Tibial nerve (tissue), 4 donors: Measurements from ENCODE around the gene PRKG1. TPM values are rescaled to one million over a fixed set of nuclear protein-coding genes. Genes with fewer than 3 reads are reported as not detected.

Source experiments
- DNase-seq, 2 donors: peaks; one replicate each; pipeline ENCODE4 v3.0.0-alpha.2; 2019; ENCODE audit warnings: low spot score in 2 of 2
- H3K27ac ChIP-seq, 4 donors: fragments of 200-600 bp; sonication (generic) in 3 of 4; one replicate each; pipeline ENCODE4 v1.5.1; 2017 to 2019; ENCODE audit warnings: mild to moderate bottlenecking in 1 of 4
- H3K27me3 ChIP-seq, 2 donors: fragments of 200-600 bp; sonication (generic) in 1 of 2; one replicate each; pipeline versions ENCODE4 v1.5.1 to v1.6.0; 2017 to 2019
- H3K36me3 ChIP-seq, 3 donors: fragments of 200-600 bp; sonication (generic); one replicate each; pipeline ENCODE4 v1.5.1; 2018 to 2019
- H3K4me1 ChIP-seq, 4 donors: fragments of 200-600 bp; sonication (generic) in 3 of 4; one replicate each; pipeline ENCODE4 v1.5.1; 2017 to 2019
- H3K4me3 ChIP-seq, 4 donors: fragments of 200-600 bp; sonication (generic) in 3 of 4; one replicate each; pipeline ENCODE4 v1.5.1; 2017 to 2019; ENCODE audit warnings: mild to moderate bottlenecking in 1 of 4, moderate library complexity in 1 of 4
- H3K9me3 ChIP-seq, 4 donors: fragments of 200-600 bp; sonication (generic) in 3 of 4; one replicate each; pipeline ENCODE4 v1.5.1; 2017 to 2019
- EP300 ChIP-seq, 2 donors: sonication (generic); formaldehyde crosslinking; IDR thresholded peaks; one replicate each; pipeline ENCODE4 v1.6.1; 2017; ENCODE audit warnings: antibody characterized with exemption in 2 of 2, mild to moderate bottlenecking in 1 of 2
- POLR2A ChIP-seq, 2 donors: fragments of 450-650 bp; IDR thresholded peaks; one replicate each; pipeline ENCODE4 v1.6.1; 2017; ENCODE audit warnings: antibody characterized with exemption in 2 of 2, mild to moderate bottlenecking in 2 of 2, moderate library complexity in 2 of 2
- WGBS, 2 donors: methylation state at CpG; one replicate each; pipeline ENCODE4 v1.1.5; 2018; 5-methylcytosine and 5-hydroxymethylcytosine counted together
- total RNA-seq, 4 donors: library from RNA; depleted of rRNA; stranded (reverse); fragments of >200 nt; gene quantifications; one replicate each; pipeline ENCODE4 v1.1.0, GENCODE V29; 2016
- TF ChIP-seq, protein P1 (sequence below), 5 experiments: fragments of 200-600 bp in 3 of 5; fragments of 450-650 bp in 2 of 5; sonication (generic) in 3 of 5; IDR thresholded peaks; one replicate each; pipeline ENCODE4 v1.5.1; 2016 to 2019; ENCODE audit warnings: antibody characterized with exemption in 5 of 5, mild to moderate bottlenecking in 3 of 5, moderate library complexity in 2 of 5

Gene PRKG1
- total RNA-seq, 4 donors from 2014 or later, result 8.7 to 35.0 (median 14.8) TPM

DNA sequence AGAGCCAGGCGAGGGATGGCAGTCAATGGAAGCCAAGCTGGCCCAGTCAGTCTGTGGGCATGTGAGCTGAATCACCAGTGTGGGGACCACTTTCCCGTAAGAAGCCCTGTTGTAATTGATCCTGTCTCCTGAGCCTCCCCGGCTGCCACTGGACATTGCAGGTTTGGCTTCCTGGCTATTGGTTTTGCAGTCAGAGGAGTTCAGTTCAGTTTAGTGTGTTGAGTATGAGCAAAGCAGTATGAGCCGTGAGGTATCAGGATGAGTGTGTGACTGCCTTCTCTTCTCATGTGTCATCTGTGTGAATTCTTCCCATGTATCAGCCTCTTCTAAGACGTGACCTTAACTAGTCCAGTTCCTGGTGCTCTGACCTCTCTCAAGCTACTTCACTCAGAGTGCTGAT, 227.4 kb downstream of the PRKG1 start:
- Histone ChIP-seq H3K27ac (peak overlapping the region in 3 of 4 donors; percentile 35 to 68 (median 61)), H3K27me3 (no peaks in the 10 kb centered on the region), H3K9me3 (no peaks in the 10 kb centered on the region), H3K4me3 (no peak overlapping the region), H3K4me1 (peaks cover 0 to 23% (median 4%) of the 10 kb centered on the region in 4 donors), H3K36me3 (no peaks in the 10 kb centered on the region)
- WGBS, 2 donors, result 46 to 50% methylated on average over 5 of the region's 5 CpGs
- no peak for TF ChIP-seq EP300 (IDR thresholded peaks at IDR 0.05)
- no peak for TF ChIP-seq POLR2A (IDR thresholded peaks at IDR 0.05)
- TF ChIP-seq, protein P1, sequence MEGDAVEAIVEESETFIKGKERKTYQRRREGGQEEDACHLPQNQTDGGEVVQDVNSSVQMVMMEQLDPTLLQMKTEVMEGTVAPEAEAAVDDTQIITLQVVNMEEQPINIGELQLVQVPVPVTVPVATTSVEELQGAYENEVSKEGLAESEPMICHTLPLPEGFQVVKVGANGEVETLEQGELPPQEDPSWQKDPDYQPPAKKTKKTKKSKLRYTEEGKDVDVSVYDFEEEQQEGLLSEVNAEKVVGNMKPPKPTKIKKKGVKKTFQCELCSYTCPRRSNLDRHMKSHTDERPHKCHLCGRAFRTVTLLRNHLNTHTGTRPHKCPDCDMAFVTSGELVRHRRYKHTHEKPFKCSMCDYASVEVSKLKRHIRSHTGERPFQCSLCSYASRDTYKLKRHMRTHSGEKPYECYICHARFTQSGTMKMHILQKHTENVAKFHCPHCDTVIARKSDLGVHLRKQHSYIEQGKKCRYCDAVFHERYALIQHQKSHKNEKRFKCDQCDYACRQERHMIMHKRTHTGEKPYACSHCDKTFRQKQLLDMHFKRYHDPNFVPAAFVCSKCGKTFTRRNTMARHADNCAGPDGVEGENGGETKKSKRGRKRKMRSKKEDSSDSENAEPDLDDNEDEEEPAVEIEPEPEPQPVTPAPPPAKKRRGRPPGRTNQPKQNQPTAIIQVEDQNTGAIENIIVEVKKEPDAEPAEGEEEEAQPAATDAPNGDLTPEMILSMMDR (IDR thresholded peaks at IDR 0.05), result no peak
- DNase-seq, result no peak

DNA sequence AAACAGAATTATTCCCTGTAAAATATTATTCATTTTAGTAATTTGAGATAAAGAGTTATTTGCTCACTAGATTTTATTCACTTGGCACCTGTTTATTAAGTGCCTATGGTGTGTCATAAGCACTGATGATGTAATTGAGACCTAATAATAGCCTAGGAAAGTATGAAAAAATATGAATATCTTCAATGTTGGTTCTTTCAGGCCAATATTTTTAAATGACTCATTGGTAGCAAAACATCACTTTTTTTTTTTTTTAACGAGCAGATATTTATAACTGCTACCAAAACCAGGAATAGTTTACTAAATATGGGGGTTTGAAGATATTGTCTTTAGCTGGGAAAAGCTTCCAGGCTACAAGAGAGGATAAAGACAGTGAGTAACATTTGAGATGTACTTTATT, 228.0 kb downstream of the PRKG1 start:
- Histone ChIP-seq H3K36me3 (no peaks in the 10 kb centered on the region), H3K27me3 (no peaks in the 10 kb centered on the region), H3K27ac (peak overlapping the region in 3 of 4 donors; percentile 35 to 68 (median 68)), H3K4me1 (peaks cover 0 to 23% (median 4%) of the 10 kb centered on the region in 4 donors), H3K4me3 (no peak overlapping the region), H3K9me3 (no peaks in the 10 kb centered on the region)
- no peak for DNase-seq
- WGBS, 2 donors, result 42 to 50% methylated on average over 1 of the region's 1 CpG
- TF ChIP-seq POLR2A (IDR thresholded peaks at IDR 0.05), result no peak
- TF ChIP-seq EP300 (IDR thresholded peaks at IDR 0.05), result no peak
- TF ChIP-seq, protein P1 (IDR thresholded peaks at IDR 0.05), result no peak

DNA sequence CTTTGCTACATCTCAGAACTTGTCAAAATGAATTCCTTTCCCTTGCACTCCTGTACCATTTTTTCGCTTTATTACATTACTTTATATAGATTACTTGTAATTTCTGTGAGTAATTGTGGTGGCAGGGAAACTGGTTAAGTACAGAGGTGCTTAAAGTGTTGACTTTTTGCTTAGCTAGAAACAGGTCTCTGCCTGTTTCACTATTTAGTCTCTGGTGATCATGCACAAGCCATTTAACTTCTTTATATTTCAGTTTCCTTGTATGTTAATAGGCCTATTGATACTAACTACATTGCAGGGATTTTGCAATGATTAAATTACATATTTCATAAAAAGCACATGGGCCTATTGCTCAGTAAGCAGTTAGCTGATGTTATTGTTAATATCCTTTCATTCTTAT, 233.8 kb downstream of the PRKG1 start:
- Histone ChIP-seq H3K4me3 (no peak overlapping the region), H3K27ac (no peak overlapping the region), H3K9me3 (no peaks in the 10 kb centered on the region), H3K4me1 (no peaks in the 10 kb centered on the region), H3K27me3 (no peaks in the 10 kb centered on the region), H3K36me3 (no peaks in the 10 kb centered on the region)
- TF ChIP-seq, protein P1 (IDR thresholded peaks at IDR 0.05), result no peak
- TF ChIP-seq POLR2A (IDR thresholded peaks at IDR 0.05), result no peak
- TF ChIP-seq EP300 (IDR thresholded peaks at IDR 0.05), result no peak
- WGBS, 2 donors, result 92 to 94% methylated on average over 1 of the region's 1 CpG
- DNase-seq, result no peak

DNA sequence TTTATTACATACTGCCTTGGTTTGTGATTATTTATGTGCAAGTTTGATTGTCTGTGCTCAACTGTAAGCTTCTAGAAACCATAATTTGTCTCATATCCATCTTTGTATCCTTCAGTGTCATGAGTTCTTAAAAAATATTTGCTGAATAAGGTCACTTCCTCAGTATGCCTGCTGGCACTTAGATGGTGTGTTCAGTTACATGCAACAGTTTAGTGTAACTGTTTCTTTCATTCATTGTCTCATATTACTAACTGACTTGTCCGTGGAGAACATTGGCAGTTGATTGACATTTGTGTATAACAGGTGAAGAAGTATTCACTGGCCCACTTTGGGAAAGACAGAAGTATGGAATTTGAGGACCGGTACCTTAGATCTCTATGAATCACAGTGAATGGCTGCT, 236.9 kb downstream of the PRKG1 start:
- H3K4me1 ChIP-seq, result peaks cover 0 to 8% (median 0%) of the 10 kb centered on the region in 4 donors
- no peak for TF ChIP-seq POLR2A (IDR thresholded peaks at IDR 0.05)
- TF ChIP-seq, protein P1 (IDR thresholded peaks at IDR 0.05), result no peak
- TF ChIP-seq EP300 (IDR thresholded peaks at IDR 0.05), result no peak
- 65 to 71% methylated on average over 2 of the region's 2 CpGs for WGBS, 2 donors

DNA sequence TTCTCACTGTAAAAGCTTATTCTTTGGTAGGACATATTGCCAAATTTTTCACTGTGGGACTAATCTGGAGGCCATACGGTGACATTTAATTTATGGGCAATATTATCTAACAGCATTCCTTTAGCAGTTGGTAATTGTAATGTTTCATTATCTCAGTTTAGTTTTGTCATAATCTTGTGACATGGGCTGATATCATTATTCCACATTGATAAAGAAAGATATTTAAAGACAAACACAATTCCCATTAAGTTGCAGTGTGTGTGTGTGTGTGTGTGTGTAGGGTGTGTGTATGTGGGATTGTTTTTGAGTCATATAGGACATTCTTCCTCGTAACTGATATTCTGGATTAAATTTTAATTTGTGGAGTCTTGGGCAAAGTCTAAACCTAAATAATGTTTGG, 238.5 kb downstream of the PRKG1 start:
- Histone ChIP-seq H3K27ac (no peak overlapping the region), H3K4me3 (no peak overlapping the region), H3K9me3 (no peaks in the 10 kb centered on the region), H3K27me3 (no peaks in the 10 kb centered on the region), H3K4me1 (peaks cover 0 to 8% (median 0%) of the 10 kb centered on the region in 4 donors), H3K36me3 (no peaks in the 10 kb centered on the region)
- TF ChIP-seq EP300 (IDR thresholded peaks at IDR 0.05) (no peak), POLR2A (IDR thresholded peaks at IDR 0.05) (no peak)
- TF ChIP-seq, protein P1 (IDR thresholded peaks at IDR 0.05), result no peak
- no peak for DNase-seq
- WGBS, 2 donors, result 59 to 70% methylated on average over 2 of the region's 2 CpGs

More for the DNA sequence above, 236.9 kb downstream of the PRKG1 start:
- no peaks in the 10 kb centered on the region for H3K9me3 ChIP-seq
- no peak for DNase-seq
- H3K4me3 ChIP-seq, result no peak overlapping the region
- no peaks in the 10 kb centered on the region for H3K27me3 ChIP-seq
- no peaks in the 10 kb centered on the region for H3K36me3 ChIP-seq
- H3K27ac ChIP-seq, result no peak overlapping the region
